NK-92 treated with Interleukin-12 subunit alpha and Interleukin-12 subunit beta, amount 100 ng/mL, for 24 hours (cell line): Measurements from ENCODE around the gene NECTIN1.

Source experiments
- DNase-seq: peaks from one replicate; lab custom pipeline; 2025; lab: John Stamatoyannopoulos, UW

The NECTIN1 gene

DNA sequence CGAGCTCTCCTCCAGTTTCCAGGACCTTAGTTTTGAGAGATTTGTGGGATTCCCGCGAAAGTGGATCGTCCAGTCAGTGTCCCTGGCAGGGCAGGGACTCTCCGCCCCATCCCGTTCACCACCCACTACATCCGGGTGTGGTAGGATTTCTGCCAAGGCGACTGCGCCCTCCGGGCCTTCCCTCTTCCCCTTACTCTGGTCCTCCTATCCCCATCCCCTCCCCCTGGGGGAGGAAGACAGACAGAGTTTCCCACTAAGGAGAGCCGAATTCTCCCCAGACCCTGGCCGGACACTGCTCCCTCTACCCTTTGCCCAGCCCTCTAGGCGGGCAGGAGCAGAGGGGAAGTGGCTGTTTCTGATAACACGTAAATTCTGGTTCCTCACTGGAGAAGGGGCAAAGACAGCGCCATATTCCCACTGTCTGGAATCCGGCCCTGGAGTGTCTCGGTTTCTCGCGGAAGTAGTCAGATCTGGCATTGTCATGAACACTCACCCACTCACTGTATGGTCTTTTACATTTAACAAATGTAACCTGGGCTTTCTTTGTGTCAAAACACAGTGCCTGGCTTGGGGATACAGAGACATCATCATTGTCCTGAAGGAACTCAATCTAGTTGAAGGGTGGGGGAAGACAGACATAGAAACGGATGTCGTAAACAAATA, 1.1 kb upstream of the NECTIN1 start:
- DNase-seq = no peak

DNA sequence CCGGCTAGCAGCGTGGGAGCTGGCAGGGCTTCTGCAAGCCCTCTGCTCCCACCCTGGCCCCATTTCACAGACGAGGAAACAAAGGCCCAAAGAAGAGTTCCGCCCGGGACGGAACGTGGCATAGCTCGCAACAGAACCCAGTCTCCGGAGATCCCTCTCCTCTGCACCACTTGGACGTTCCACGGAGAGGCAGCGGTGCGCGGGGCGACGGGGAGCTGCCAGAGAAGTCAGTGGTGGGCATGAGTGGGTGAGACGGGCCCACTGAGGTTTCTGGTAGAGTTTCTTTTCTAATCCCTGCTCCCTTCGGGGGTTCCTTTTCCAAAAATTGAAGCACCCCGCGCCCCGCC, 554 bp upstream of the NECTIN1 start:
- DNase-seq = no peak

DNA sequence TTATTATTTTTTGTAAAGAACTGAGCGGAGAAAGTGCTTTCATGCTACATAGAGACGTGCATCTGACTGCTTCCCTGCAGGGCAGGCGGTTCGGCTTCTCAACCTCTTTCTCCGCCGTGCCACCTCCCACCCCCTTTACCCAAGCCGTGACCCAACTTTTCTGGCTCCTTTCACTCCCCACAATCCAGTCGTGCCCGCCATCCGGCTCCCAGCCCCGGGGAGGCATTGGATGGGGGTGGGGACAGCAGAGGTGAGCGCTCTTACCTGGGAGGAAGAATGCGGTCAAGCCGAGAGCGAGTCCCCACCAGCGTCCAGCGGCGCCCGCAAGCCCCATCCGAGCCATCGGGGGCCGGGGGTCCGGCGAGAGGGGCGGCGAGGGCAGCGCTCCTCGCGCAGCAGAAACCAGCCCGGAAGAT, 781 bp downstream of the NECTIN1 start:
- DNase-seq = no peak

DNA sequence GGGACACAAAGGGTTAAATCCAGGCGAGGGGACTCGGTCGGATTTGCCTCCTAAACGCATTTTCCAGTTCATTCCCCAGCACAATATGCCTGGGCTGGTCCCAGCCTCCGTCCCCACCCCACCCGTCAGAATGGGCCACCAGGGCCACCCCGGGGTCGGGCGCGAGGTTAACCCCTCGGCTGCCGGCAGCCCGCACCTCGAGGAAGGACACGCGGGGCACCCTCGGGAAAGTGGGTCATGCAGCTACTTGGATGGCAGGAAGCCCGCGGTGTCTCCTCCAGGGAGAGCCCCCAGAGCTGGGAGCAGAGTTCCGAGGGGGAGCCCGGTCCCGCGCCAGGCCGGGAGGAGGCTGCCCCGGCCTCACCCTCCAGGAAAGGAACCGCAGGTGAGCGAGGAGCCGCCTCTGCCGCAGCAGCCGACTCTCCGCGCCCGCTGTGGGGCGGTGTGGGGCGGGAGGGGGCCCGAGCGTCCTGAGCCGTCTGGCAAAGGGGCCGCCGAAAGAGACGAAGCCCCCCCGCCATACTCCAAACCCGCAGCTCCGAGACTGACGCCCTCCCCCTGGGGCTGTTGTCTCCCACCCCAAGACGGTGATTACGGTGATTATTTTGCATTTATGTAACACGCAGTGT, 1.4 kb downstream of the NECTIN1 start:
- no peak for DNase-seq

DNA sequence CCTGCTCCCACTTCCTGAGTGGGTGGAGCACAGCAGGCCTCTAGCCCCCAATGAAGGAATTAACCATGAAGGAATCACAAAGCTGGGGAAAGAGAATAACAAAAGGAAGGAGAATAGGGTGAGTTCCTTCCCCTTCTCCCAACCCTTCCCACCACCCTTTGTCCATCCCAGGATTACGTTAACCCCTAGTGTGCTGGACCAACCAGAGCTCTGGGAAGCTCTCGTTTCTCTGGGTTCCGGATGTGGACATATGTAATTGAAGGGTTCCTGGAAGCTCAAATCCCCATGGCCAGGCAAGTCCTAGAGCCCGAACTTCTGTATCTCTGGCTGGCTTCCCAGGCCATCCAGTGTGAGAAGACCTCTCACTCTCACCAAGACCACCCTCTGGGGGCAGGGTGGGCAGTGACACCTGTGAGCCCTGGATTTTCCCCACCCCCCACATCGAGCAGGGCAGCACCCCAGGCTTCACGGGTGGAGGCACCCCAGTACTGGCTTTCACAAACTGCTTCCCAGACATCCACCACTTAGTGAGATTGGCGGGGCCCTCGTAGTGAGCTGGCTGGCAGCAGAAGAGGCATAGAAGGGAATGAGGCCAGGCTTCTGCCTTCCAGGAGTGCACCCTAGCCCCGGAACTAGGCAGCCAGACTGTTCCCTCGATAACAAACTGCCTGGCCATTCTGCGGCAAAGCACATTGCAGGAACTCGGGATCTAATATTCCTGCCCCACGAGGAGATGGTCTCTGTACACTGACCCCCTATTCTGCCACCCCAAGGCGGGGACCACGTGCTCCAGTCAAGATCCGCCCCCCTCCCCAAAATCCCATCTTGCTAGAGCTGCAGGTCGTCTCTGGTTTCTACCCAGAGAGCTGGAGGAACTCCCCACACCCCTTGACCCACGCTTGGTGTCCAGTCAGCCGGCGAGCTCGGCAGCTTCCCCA, 2.1 kb downstream of the NECTIN1 start:
- no peak for DNase-seq

DNA sequence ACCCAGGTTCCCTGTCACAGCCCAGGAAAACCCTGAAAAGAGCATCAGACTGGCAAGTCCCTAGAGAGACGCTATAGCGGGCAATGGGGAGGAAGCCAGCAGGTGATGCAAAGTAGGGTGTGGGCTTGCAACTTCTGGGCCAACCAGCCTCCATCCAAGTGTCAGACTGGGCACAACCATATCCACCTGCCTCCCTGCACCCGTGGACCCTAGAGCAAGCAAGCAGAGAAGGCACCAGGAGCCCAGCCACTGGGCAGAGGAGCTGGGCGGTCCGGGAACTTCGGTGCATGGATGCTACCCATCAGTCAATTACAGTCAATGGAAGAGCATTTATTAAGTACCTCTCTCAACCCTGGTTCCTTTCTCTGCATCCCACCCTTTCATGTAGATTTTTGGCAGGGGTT, 2.8 kb downstream of the NECTIN1 start:
- no peak for DNase-seq

DNA sequence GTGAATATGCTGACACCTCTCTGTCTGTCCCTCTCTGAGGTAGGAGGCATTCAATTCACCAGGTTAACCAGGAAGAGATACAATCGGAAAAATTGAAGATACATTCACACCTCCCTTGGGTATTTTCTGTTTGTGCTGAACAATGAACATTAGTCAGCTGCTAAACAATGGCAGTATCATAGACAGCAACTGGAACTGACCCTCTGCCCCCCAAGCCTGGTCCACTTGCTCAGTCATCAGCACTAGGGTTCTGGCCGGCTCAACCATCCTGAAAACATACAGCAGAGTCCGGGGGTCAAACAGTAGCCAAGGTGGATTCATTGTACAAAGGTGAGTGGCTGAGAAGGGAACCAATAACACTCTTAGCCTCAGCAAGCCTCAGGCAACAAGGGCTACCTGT, 4.0 kb downstream of the NECTIN1 start:
- no peak for DNase-seq

DNA sequence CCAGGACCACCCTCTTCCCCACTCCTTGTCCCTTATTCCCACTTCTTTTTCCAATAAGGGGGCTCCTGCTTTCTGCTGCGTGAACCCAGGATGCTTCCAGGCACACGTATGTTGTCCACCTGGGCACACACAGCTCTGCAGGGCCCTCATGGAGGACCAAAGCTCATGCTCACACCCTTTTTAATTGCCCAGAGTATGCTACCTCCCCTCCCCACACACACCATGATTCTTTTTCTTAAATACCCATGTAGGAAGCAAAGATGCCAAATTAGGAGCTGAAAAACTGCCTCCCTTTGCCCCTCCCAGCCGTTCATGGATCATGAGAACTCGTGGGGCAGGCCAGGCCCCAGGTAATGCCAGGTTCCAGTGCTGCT, 5.1 kb downstream of the NECTIN1 start:
- no peak for DNase-seq

DNA sequence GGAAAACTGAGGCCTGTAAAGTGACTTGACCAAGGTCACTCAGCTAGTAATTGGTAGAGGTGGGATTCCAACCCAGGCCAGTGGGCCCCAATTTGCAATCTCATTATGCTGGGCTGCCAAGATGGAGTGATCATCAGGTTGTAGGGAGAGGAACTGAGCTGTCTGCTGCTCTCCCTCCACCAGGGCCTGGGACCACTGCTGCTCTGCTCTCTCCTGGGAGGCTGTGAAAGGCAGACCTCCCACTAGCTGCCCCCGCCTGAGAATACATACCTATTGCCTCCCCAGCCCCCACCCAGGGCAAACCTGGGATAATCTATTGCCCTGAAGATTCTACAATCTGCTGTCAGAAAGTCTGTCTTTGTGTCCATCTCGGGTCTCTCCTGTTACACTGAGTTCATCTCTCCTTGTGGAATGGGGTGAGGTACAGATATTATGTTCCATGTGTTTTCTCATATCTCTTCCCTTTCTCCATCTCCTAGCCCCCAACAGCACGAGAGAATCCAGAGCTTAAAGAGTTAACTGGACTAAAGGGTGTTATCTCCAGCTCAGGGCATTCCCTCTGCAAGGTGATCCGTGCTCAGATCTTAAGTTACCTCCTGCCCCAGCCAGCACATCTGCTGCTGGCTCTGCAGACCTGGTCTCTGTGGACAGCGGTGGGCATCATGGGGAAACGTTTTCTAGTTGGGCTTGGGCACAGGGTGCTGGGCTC, 5.6 kb downstream of the NECTIN1 start:
- no peak for DNase-seq

DNA sequence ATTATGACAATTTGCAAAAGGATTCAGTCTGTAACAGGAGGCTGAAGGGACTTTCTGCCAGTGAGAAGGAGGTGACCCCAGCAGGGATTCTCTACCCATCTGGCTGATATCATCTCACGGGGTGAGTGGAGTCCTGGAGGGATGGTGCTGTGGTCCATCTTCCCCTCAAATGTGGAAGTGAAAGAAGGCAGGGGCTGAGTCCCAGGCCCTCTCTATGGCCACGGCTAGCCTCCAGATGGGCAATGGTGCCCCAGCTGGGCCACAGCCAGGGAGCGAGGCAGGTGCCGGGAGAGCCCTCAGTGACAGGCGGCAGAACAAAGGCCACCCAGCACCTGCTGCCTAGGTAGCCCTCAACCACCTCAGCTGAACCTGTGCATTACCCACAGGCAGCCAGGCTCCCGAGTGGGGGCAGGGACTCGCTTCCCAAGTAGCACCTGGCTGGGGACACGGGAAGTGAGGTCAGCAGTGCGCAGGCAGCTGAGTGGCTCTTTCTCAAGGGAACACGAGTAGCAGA, 6.7 kb downstream of the NECTIN1 start:
- DNase-seq = no peak

DNA sequence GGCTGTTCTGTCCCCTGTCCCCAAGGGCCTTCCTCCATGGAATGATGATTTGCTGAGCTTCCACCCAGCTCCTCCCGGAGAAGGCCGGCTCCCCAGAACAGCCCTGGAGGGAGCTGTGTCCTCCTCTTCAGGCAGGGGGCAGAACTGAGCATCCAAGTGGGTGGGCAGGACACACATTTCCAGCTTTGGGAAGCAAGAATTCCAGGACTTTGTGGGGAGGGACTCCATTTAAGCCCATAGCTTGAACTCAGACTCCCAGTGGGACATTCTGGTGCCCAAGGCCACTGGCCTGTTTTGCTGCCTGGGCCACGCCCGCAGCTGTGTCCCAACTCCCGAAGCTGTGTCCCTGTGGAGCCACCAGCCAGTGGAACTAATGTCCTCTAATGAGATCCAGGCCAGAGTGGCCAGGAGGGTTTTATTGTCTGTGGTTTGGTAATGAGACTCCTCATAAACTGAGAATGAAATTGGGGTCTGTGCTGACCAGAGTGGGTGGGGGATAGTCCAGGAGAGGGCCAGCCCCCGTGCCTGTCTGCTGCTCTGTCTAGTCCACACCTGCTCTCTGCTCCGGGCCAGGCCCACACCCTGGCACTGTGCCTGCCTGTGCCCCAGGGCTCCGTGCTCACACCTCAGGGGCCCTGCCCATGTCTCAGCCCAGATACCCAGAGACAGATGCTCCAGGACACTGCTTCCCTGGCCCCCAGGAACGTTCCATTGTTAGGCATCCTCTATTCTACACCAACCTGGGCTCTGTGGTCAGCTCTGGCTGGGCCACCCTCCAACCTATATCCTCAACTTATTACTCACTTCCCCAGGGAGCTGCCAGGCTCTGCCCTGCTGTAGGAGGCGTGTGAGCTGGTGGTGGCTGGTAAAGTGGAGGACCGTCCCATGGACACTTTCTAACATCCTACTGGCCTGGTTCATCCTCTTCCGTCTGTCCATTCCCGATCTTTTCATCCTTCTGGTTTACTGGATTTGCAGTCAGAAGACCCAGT, 7.6 kb downstream of the NECTIN1 start:
- no peak for DNase-seq

DNA sequence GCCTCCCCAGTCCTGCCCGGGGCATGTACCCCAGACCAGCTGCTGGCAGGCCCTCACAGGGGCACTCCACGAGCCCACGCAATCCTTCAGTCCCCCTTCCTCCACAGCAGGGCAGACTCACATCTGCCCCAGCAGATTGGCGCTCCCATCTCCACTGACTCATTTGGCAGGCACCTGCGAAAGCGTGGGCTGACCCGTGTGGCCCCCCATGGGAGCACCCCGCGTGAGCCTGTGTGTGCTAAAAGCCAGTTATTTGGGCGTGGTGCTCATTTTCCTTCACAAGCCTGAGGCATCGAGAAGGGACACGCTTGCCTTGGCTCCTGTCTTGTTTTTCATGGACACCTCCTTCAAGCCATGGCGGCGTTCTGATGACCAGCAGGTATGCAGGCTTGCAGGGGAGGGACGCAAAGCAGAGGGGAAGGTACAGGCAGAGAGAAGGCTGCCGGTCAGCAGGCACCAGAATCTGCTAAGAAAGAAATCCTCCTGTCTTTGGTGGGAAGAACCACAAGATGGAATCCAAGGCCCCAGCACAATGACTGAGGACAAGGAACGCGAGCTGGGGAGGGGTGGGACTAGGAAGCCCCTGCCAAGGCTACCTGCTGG, 8.6 kb downstream of the NECTIN1 start:
- DNase-seq = no peak

DNA sequence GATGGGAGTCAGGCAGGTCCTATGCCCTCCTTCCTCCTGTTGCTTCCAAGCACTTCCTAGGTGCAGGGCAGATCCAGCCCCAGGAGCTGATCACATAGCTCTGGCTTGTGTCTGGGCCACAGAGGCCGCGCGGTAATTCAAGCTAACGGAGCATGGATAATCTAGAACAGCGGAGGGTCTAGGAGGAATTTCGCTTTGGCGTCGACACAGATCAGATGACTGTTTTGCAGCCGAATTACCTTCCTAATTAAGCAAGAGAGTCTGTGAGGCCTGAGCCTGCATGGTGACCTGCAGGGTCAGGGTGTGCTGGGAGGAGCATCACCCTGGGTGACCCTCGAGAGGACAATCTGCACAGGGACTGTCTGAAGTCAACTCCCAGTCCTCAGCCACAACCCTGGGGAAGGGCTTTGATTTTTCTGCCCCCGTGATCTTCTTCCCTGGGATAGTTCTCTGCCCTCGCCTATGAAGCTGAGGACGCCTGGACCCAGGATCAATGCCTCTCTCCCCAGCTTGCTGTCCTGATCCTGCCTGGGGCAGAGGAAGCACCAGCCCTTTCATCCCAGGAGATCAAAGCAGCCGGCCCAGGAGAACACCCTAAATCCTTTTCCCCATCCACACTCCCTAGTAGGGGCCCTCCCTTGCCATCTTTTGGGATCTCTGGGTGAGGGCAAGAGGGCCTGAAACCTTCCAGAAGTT, 11.0 kb downstream of the NECTIN1 start:
- DNase-seq = no peak

DNA sequence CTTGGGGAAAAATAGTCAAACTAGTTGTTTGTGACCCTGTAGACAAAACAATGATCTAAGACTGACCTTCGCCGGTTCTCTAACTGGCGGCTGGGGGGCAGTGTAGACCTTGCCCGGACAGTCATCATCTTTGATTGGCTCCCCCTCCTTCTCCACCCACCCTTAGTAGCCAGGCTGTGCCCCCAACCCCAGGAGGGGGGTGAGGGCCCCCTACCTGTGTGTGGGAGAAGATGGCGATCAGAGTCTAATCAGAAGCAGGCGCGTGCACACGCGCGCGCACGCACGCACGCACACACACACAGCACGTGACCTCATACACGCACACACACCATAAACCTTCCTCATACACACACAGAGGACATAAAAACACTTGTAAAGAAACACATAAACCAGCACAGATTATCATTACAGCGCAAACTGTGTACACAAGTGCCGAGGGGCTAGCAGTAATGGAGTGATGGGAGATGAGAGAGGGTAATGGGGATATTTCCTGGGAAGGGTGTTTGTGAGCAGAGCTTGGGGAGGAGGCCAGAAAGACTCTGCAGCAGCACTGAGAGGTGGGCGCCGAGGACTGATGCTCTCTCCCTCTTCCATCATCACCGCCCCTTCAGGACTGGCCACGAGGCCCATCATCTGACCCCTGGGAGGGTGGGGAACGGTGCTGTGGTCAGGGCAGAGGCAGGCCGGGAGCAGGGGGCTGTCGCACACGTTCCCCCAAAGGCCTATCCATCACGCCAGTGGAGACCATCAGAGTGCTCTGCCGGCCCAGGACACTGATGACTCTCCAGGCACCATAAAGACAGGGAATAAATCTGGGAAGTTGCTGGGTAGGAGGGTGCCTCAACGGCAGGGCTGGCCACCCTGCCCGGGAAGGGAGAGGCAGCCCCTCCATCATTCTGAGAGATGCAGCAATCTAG, 12.2 kb downstream of the NECTIN1 start:
- no peak for DNase-seq

DNA sequence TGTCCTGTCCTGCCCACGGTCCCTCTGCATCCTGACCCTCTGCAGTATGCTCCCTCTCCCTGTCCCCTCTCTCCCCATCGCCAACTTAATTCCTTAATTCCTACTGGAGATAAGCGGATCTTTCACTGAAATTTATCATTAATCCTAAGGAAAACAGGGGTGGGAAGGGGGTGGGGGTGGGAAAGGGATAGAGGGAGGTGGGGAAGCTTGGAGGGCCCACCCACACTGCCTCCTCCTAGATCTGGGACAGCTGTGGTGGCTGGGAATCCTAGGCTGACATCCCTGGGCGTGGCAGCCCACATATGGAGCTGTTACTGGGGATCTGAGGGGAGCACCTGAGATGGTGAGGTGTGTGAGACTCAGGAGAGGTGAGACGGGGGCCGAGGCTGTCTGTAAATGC, 14.4 kb downstream of the NECTIN1 start:
- DNase-seq = no peak

DNA sequence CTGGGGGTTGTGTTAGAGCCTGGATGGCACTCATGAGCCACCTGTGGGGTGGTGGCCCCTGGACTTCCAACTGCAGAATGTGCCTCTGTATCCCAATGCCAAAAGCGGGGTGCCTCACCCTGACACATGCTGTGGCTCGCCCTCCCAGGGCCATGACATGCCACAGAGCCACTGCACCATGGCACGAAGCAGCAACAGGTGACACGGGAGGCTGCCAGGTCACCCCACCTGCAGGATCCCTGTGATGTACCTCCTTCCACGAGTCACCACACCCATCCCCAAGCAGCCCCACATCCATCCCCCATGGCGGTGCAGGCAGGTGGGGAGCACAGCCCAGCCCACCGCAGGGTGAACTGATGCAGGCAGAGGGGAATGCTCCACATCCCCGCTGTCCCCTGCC, 14.8 kb downstream of the NECTIN1 start:
- DNase-seq = no peak

DNA sequence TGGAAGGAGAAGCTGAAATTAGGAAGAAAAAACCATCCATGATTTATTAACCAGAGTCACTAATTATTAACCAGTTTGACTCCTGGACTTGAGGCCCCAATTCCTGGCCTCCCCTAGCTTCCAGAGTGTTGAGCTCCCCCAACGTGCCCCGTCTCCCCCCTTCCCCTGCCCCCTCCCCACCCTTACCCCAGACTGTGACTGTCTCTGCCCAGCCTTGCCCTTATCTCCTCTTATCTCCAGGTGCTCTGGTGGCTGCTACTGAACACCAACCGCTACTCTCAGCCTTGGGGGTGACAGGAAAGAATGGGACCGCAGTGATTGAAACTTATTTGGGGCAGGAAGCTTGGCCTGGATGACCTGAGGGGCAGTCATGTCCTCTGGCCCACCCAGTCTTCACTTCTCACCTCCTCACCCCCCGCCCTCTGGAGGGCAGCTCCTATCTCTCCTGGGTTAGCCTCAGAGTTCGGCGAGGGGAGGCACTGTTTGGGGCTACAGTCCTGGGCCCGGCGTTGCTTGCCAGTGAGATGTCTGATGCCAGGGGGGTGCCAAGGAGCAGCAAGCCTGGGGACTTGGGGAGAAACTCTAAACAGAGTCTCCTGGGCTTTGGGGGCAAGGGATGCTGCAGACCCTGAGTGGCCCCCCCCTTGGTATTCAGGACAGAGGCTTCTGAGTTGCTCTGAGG, 15.5 kb downstream of the NECTIN1 start:
- no peak for DNase-seq
